Lung (tissue), 12 donors: ENCODE results near the gene MPZL3. TPM values are rescaled to one million over a fixed set of nuclear protein-coding genes. Genes with fewer than 3 reads are reported as not detected.

Experiments
- ATAC-seq: fragments of 200-7000 bp; cut with Tn5 transposase; one replicate; pipeline ENCODE4 v1.9.1; 2020; ENCODE audit warnings: moderate number of reproducible peaks; ENCODE audit not compliant: insufficient read depth, low FRiP score
- DNase-seq, 3 donors: peaks; one replicate each; pipeline ENCODE4 v3.0.0-alpha.2; 2013 to 2017
- H3K27ac ChIP-seq, 2 donors: one replicate each; pipeline ENCODE4 v1.5.1; 2013; ENCODE audit warnings: mild to moderate bottlenecking in 2 of 2, moderate library complexity in 2 of 2, control low read depth in 1 of 2, inconsistent platforms in 1 of 2, low read depth in 1 of 2, low read length in 1 of 2
- H3K27me3 ChIP-seq, 3 donors: one replicate each; pipeline ENCODE4 v1.5.1; 2013; ENCODE audit warnings: low read length in 2 of 3; ENCODE audit not compliant: control insufficient read depth in 3 of 3, insufficient read depth in 3 of 3
- H3K36me3 ChIP-seq, 4 donors: one replicate each; pipeline ENCODE4 v1.5.1; 2013; ENCODE audit warnings: low read length in 4 of 4, mild to moderate bottlenecking in 1 of 4, moderate library complexity in 1 of 4; ENCODE audit not compliant: control insufficient read depth in 4 of 4, insufficient read depth in 4 of 4
- H3K4me1 ChIP-seq, 5 donors: one replicate each; pipeline ENCODE4 v1.5.1; 2013; ENCODE audit warnings: low read length in 5 of 5, mild to moderate bottlenecking in 2 of 5, moderate library complexity in 1 of 5; ENCODE audit not compliant: control insufficient read depth in 5 of 5, insufficient read depth in 5 of 5
- H3K4me3 ChIP-seq: one replicate; pipeline ENCODE4 v1.5.1; 2013; ENCODE audit warnings: mild to moderate bottlenecking, control low read depth, moderate library complexity
- H3K9ac ChIP-seq, 2 donors: one replicate each; pipeline ENCODE4 v1.5.1; 2013; ENCODE audit warnings: low read length in 2 of 2, control low read depth in 1 of 2; ENCODE audit not compliant: insufficient read depth in 1 of 2
- H3K9me3 ChIP-seq, 4 donors: one replicate each; pipeline ENCODE4 v1.5.1; 2013; ENCODE audit warnings: low read length in 3 of 4, mild to moderate bottlenecking in 1 of 4, moderate library complexity in 1 of 4; ENCODE audit not compliant: control insufficient read depth in 4 of 4, insufficient read depth in 3 of 4
- WGBS, 2 donors: extraction: QIAGEN DNeasy Blood & Tissue Kit; methylation state at CpG; one replicate each; pipeline ENCODE4 v1.1.7; 2013; 5-methylcytosine and 5-hydroxymethylcytosine counted together
- polyA plus RNA-seq, 2 donors: library from polyadenylated mRNA; stranded (reverse); fragments of 200-250 nt; gene quantifications; one replicate each; pipeline ENCODE4 v1.2.1, GENCODE V29; 2013
- total RNA-seq, 2 donors: library from RNA; depleted of rRNA in 1 of 2; stranded (reverse); fragments of >200 nt in 1 of 2; gene quantifications; one replicate each; pipeline ENCODE4 v1.2.1, GENCODE V29; 2014 to 2021
- TF ChIP-seq, protein P1 (sequence below): IDR thresholded peaks from 2 replicates; pipeline ENCODE4 v1.5.1; 2012; ENCODE audit warnings: mild to moderate bottlenecking; ENCODE audit errors: control extremely low read depth, extremely low read depth
- donor health status: control.
- donor health status: control.
- donor health status: Bipolar disorder and iron deficiency.
- donor health status: healthy.
- donor health status: DM: yes; HTN: yes; CAD: no.

MPZL3 gene
- total and polyA plus RNA-seq, 4 donors = 7.7 to 22.6 (median 11.1) TPM

DNA sequence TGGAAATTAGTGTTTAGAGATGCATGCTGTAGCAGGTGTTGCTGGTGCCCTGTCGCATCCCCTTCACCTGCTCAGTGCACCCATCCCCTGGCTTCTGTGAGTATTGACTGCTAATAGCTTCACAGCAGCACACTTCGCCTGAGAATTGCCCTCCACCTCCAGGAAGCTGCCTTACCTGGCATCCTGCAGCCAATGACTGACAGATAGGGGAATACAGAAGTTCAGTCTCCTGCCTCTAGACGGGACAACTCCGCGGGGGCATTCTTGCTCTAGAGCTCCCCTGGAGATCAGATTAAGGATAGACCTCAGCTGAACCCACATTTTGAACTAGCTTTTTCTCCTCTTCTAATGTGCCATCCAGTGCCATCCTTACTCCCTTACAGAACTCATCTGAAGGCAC, 43.0 kb upstream of the MPZL3 start:
- DNase-seq = no peak
- Histone ChIP-seq H3K9me3 (no peaks in the 10 kb centered on the region), H3K36me3 (no peaks in the 10 kb centered on the region), H3K27ac (no peak overlapping the region), H3K4me3 (no peak overlapping the region), H3K4me1 (no peaks in the 10 kb centered on the region), H3K27me3 (peaks cover 0 to 5% (median 0%) of the 10 kb centered on the region in 3 donors), H3K9ac (no peak overlapping the region)
- ATAC-seq = no peak
- TF ChIP-seq, protein P1, sequence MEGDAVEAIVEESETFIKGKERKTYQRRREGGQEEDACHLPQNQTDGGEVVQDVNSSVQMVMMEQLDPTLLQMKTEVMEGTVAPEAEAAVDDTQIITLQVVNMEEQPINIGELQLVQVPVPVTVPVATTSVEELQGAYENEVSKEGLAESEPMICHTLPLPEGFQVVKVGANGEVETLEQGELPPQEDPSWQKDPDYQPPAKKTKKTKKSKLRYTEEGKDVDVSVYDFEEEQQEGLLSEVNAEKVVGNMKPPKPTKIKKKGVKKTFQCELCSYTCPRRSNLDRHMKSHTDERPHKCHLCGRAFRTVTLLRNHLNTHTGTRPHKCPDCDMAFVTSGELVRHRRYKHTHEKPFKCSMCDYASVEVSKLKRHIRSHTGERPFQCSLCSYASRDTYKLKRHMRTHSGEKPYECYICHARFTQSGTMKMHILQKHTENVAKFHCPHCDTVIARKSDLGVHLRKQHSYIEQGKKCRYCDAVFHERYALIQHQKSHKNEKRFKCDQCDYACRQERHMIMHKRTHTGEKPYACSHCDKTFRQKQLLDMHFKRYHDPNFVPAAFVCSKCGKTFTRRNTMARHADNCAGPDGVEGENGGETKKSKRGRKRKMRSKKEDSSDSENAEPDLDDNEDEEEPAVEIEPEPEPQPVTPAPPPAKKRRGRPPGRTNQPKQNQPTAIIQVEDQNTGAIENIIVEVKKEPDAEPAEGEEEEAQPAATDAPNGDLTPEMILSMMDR = no peak
- 50 to 84% methylated on average over 5 of the region's 5 CpGs for WGBS, 2 donors

DNA sequence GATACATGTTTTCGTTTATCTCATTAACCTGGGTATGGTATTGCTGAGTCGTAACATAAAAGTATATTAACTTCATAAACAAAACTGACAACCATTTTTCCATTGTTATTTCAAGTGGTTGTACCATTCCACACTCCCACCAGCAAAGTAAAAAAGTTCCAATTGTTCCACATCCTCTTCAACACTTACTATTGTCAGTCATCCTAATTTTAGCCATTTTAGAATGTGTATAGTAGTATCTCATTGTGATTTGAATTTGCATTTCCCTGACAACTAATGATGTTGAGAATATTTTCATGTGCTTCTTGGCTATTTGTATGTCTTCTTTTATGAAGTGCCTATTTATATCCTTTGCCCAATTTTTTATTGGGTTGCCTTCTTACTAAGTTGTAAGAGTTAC, 41.9 kb upstream of the MPZL3 start:
- DNase-seq (no peak), ATAC-seq (no peak)
- TF ChIP-seq, protein P1 = no peak
- Histone ChIP-seq H3K27ac (no peak overlapping the region), H3K27me3 (peaks cover 0 to 5% (median 0%) of the 10 kb centered on the region in 3 donors), H3K4me1 (no peaks in the 10 kb centered on the region), H3K9me3 (no peaks in the 10 kb centered on the region), H3K36me3 (no peaks in the 10 kb centered on the region), H3K9ac (no peak overlapping the region), H3K4me3 (no peak overlapping the region)
- 88 to 89% methylated on average over 2 of the region's 2 CpGs for WGBS, 2 donors

DNA sequence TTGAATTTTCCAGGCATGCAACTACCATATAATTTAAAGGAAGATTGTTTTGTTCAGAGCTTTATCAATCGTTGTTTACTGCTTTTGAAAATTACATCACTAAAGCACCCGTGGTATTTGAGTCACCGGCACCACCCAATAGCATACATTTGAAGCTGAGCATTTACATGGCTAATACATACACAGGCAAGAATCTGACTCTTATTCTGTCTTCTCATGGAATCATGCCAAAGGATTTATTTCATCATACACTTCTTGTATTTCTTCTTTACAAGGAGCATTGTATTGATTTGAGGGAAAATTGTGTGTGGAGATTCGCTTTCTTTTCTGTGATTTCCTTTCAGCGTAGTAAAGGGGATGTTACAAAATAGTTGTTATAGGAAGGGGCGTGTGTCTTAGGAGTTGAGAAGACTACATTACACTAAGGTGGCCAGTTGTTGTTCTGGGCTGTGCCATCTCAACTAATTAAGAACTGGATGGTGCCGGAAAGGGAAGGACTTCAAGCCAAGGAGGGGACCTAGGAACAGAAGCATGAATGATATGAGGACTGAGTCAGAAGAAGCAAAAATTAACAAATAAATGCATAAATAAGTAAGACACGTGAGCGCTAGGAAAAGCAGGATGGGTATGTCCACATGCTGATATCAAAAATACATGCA, 39.4 kb upstream of the MPZL3 start:
- H3K4me1 ChIP-seq = no peaks in the 10 kb centered on the region
- no peak overlapping the region for H3K4me3 ChIP-seq
- no peaks in the 10 kb centered on the region for H3K9me3 ChIP-seq
- DNase-seq = no peak
- H3K9ac ChIP-seq = no peak overlapping the region
- no peaks in the 10 kb centered on the region for H3K36me3 ChIP-seq
- ATAC-seq = no peak
- peaks cover 0 to 5% (median 0%) of the 10 kb centered on the region in 3 donors for H3K27me3 ChIP-seq
- no peak overlapping the region for H3K27ac ChIP-seq
- 54 to 60% methylated on average over 9 of the region's 9 CpGs for WGBS, 2 donors
- TF ChIP-seq, protein P1 = no peak

DNA sequence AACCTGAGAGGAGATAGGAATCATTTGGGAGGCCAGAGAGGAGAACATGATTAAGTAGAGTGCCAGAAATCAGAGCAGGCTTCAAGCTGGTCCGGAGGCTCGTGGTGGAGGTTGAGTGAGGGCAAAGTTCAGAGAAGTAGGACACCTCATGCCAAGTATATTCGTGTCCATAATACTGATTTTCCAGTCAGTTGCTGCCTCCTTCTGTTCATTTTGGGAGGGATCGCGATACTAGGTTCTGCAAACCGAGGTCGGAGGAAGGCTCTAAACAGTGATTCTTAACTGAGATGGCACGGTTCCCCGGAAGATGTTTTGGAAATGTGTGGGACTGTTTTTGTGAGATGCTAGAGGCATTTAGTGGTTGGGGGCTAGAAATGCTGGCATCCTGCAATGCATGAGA, 38.8 kb upstream of the MPZL3 start:
- no peaks in the 10 kb centered on the region for H3K36me3 ChIP-seq
- no peaks in the 10 kb centered on the region for H3K4me1 ChIP-seq
- 9 to 10% methylated on average over 9 of the region's 9 CpGs for whole genome bisulfite sequencing, 2 donors
- H3K9ac ChIP-seq = no peak overlapping the region
- DNase-seq = peak in 2 of 3 donors; percentile 26 to 35
- no peak overlapping the region for H3K4me3 ChIP-seq
- no peak overlapping the region for H3K27ac ChIP-seq
- peaks cover 0 to 5% (median 0%) of the 10 kb centered on the region in 3 donors for H3K27me3 ChIP-seq
- no peaks in the 10 kb centered on the region for H3K9me3 ChIP-seq
- no peak for ATAC-seq
- TF ChIP-seq, protein P1 = peak; percentile 62
